ENCODE results near the gene TARP. TPM values are rescaled to one million over a fixed set of nuclear protein-coding genes. Genes with fewer than 3 reads are reported as not detected.

Gene TARP

DNA sequence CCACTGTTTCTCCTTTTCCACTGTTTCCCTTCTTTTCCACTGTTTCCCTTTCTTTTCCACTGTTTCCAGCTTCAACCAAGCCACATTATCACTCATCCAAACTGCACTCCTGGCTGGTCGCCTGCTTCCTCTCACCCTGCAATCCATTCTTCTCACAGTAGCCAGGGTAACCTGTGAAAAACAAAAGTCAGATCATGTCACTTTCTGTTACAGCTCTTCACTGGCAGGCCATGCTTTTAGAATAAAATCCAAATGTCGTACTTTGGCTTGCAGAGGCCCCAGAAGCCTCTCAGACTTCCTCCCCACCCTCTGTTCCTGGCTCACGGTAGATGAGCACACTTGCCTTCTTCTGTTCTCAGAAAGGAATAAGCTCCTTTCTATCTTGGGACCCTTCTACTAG, 61.5 kb downstream of the TARP start:
- no peak for TF ChIP-seq POLR2A (IDR thresholded peaks at IDR 0.05)
- no peak for TF ChIP-seq CTCF (IDR thresholded peaks at IDR 0.05)
- no peak overlapping the region for H3K27ac ChIP-seq
- intact Hi-C loops (cut with DNase I; ENCODE audit: low total_unique reads), result loop anchor here (10.0 kb wide), 1 partner anchor 97 kb away; no protein-coding TSS in a partner anchor
- H3K4me3 ChIP-seq, result no peak overlapping the region
- 57 to 70% methylated on average over 3 of the region's 3 CpGs for WGBS, 2 donors
- H3K36me3 ChIP-seq (ENCODE audit: low read depth, missing control alignments), result no peaks in the 10 kb centered on the region
- no peaks in the 10 kb centered on the region for H3K27me3 ChIP-seq
- H3K9me3 ChIP-seq, result no peaks in the 10 kb centered on the region
- H3K4me1 ChIP-seq, result peaks cover 9% of the 10 kb centered on the region
- no peak for DNase-seq

DNA sequence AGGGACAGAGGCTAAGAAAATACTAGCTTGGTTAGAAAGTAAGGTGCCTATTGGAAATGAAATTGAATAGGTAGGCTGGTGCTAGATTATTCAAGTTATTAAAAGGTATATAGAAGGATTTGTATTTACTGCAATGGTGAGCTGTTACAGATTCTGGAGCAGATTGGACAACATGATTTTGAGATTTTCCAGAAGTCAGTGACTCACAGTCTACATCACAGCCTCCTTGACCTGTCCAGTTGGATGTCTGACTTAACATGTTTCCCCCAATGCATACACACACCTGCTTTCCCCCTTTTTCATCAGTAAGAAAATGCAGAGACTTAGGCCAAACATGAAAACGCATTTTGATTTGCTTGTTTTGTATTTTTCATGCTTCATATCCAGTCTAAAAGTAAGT, 62.0 kb downstream of the TARP start:
- no peak for DNase-seq
- Histone ChIP-seq H3K27me3 (no peaks in the 10 kb centered on the region), H3K4me1 (peaks cover 9% of the 10 kb centered on the region), H3K9me3 (no peaks in the 10 kb centered on the region), H3K4me3 (no peak overlapping the region), H3K27ac (no peak overlapping the region), H3K36me3 (ENCODE audit: low read depth, missing control alignments) (no peaks in the 10 kb centered on the region)
- intact Hi-C loops (cut with DNase I; ENCODE audit: low total_unique reads), result loop anchor here (10.0 kb wide), 1 partner anchor 97 kb away; no protein-coding TSS in a partner anchor
- no peak for TF ChIP-seq CTCF (IDR thresholded peaks at IDR 0.05)
- WGBS, 2 donors, result 97% methylated on average over 1 of the region's 1 CpG

Small RNA genes lying within 50 kb of the gene (small RNA-seq; reads per million reads assigned to genes)
- gene TRGJ1 (0 reads per million in 2 donors), gene TRGJ2 (0 reads per million in 2 donors), gene TRGJP (0 reads per million in 2 donors), gene TRGJP1 (0 reads per million in 2 donors), gene TRGJP2 (0 reads per million in 2 donors), gene TRGVA (0 reads per million in 2 donors)

Other genes starting within 250 kb of the TARP start
- gene STARD3NL, start 95.4 kb downstream of the TARP start, total RNA-seq, result 10 to 100 TPM; 52.2 to 60.4 TPM
- gene STARD3NL, start 95.4 kb downstream of the TARP start, polyA plus RNA-seq (ENCODE audit: insufficient read depth, low read depth, low replicate concordance), result 66.1 TPM